CD4-positive, CD25-positive, alpha-beta regulatory T cell (primary cell): ENCODE data around the gene STH. TPM values are rescaled to one million over a fixed set of nuclear protein-coding genes. Genes with fewer than 3 reads are reported as not detected.

Experiments
- ATAC-seq, 2 donors: fragments of 150-1000 bp; cut with Tn5 transposase; one replicate each; pipeline ENCODE4 v1.10.0; 2021; ENCODE audit warnings: low read depth in 2 of 2, moderate number of reproducible peaks in 2 of 2, moderate library complexity in 1 of 2
- DNase-seq, 3 donors: peaks; one replicate each; pipeline versions ENCODE4 v3.0.0 to v3.0.0-alpha.2; 2012 to 2022; ENCODE audit warnings: mixed read lengths in 1 of 3
- H3K27ac ChIP-seq: one replicate; pipeline ENCODE4 v1.7.0; 2013; ENCODE audit warnings: mild to moderate bottlenecking, low read length; ENCODE audit not compliant: insufficient read depth, poor library complexity, severe bottlenecking
- H3K27me3 ChIP-seq: one replicate; pipeline ENCODE4 v1.7.0; 2013; ENCODE audit warnings: low read length; ENCODE audit not compliant: control insufficient read depth, insufficient read depth
- H3K36me3 ChIP-seq: one replicate; pipeline ENCODE4 v1.7.0; 2013; ENCODE audit warnings: mild to moderate bottlenecking, low read length, moderate library complexity; ENCODE audit not compliant: control insufficient read depth, insufficient read depth
- H3K4me1 ChIP-seq: 2 replicates; pipeline ENCODE4 v1.7.0; 2013; ENCODE audit warnings: mild to moderate bottlenecking, low read length; ENCODE audit not compliant: insufficient read depth, control insufficient read depth, poor library complexity, severe bottlenecking
- H3K4me3 ChIP-seq: one replicate; pipeline ENCODE4 v1.7.0; 2013; ENCODE audit warnings: low read depth, mild to moderate bottlenecking, low read length, moderate library complexity
- H3K9me3 ChIP-seq, 2 experiments: 1 replicate in 1 of 2; 2 replicates in 1 of 2; pipeline ENCODE4 v1.7.0; 2013; ENCODE audit warnings: low read length in 2 of 2, mild to moderate bottlenecking in 1 of 2, moderate library complexity in 1 of 2; ENCODE audit not compliant: control insufficient read depth in 2 of 2
- H3K27ac Mint-ChIP-seq, 3 donors: one replicate each; pipeline ENCODE4 v1.8.0; 2020 to 2022; ENCODE audit warnings: mild to moderate bottlenecking in 3 of 3, mixed read lengths in 3 of 3, moderate library complexity in 2 of 3
- H3K27me3 Mint-ChIP-seq: one replicate; pipeline ENCODE4 v1.8.0; 2022; ENCODE audit warnings: mild to moderate bottlenecking, mixed read lengths
- H3K36me3 Mint-ChIP-seq: one replicate; pipeline ENCODE4 v1.8.0; 2020; ENCODE audit warnings: mixed read lengths
- H3K4me1 Mint-ChIP-seq, 4 donors: one replicate each; pipeline ENCODE4 v1.8.0; 2020 to 2022; ENCODE audit warnings: mixed read lengths in 4 of 4, mild to moderate bottlenecking in 1 of 4
- H3K4me3 Mint-ChIP-seq, 4 donors: one replicate each; pipeline ENCODE4 v1.8.0; 2020 to 2022; ENCODE audit warnings: mild to moderate bottlenecking in 4 of 4, mixed read lengths in 4 of 4, moderate library complexity in 3 of 4
- H3K9me3 Mint-ChIP-seq, 7 donors: one replicate each; pipeline ENCODE4 v1.8.0; 2020 to 2022; ENCODE audit warnings: mixed read lengths in 7 of 7, mild to moderate bottlenecking in 3 of 7, moderate library complexity in 2 of 7
- polyA plus RNA-seq, 4 donors: library from polyadenylated mRNA; unstranded; fragments of 300-500 nt; fragmentation: Illumina TruSeq; gene quantifications; one replicate each; pipeline ENCODE4 v1.2.3, GENCODE V29; 2021
- total RNA-seq: library from RNA; stranded (reverse); gene quantifications from one replicate; pipeline ENCODE4 v1.2.3, GENCODE V29; 2022

STH gene
- total and polyA plus RNA-seq, 5 donors from 2014 or later = not detected

GRCh38 chr17:45968732-45969131 lies 30.3 kb upstream of the STH start:
- H3K4me3 ChIP-seq = no peak overlapping the region
- H3K27me3 Mint-ChIP-seq = peaks cover 23% of the 10 kb centered on the region
- no peaks in the 10 kb centered on the region for H3K36me3 ChIP-seq
- H3K4me1 ChIP-seq = no peaks in the 10 kb centered on the region
- peaks cover 0 to 6% (median 2%) of the 10 kb centered on the region in 7 donors for H3K9me3 Mint-ChIP-seq
- H3K4me1 Mint-ChIP-seq = no peaks in the 10 kb centered on the region
- ATAC-seq (no peak), DNase-seq (no peak)
- no peaks in the 10 kb centered on the region for H3K9me3 ChIP-seq
- no peak overlapping the region for H3K27ac ChIP-seq
- H3K27ac Mint-ChIP-seq = no peak overlapping the region
- no peak overlapping the region for H3K4me3 Mint-ChIP-seq
- peaks cover 6% of the 10 kb centered on the region for H3K27me3 ChIP-seq
- peaks cover 5% of the 10 kb centered on the region for H3K36me3 Mint-ChIP-seq

DNA sequence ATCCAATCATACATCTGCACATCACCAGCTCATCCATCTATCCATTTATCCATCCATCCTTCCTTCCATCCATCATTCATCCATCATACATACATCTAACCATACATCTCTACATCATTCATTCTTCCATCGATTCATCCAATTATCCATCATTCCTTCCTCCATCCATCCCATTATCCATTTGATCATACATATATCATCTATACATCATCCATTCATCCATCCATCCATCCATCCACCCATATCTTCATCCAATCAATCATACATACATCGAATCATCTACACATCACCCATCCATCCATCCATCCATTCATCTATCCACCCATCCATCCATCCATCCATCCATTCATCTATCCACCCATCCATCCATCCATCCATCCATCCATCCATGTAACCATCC lies 29.3 kb upstream of the STH start:
- no peak for DNase-seq
- H3K27me3 ChIP-seq = peaks cover 6% of the 10 kb centered on the region
- ATAC-seq = no peak
- H3K9me3 ChIP-seq = no peaks in the 10 kb centered on the region
- no peak overlapping the region for H3K27ac ChIP-seq
- no peaks in the 10 kb centered on the region for H3K36me3 ChIP-seq
- no peak overlapping the region for H3K4me3 ChIP-seq
- H3K4me1 Mint-ChIP-seq = no peaks in the 10 kb centered on the region
- peaks cover 0 to 6% (median 2%) of the 10 kb centered on the region in 7 donors for H3K9me3 Mint-ChIP-seq
- peaks cover 5% of the 10 kb centered on the region for H3K36me3 Mint-ChIP-seq
- no peak overlapping the region for H3K4me3 Mint-ChIP-seq
- peaks cover 20% of the 10 kb centered on the region for H3K27me3 Mint-ChIP-seq
- no peak overlapping the region for H3K27ac Mint-ChIP-seq
- H3K4me1 ChIP-seq = no peaks in the 10 kb centered on the region

- no peak for ATAC-seq
- H3K4me1 ChIP-seq = no peaks in the 10 kb centered on the region
- H3K9me3 ChIP-seq = no peaks in the 10 kb centered on the region
- no peak overlapping the region for H3K27ac ChIP-seq
- peaks cover 6% of the 10 kb centered on the region for H3K27me3 ChIP-seq
- H3K36me3 ChIP-seq = no peaks in the 10 kb centered on the region
- no peak overlapping the region for H3K27ac Mint-ChIP-seq
- H3K4me3 Mint-ChIP-seq = no peak overlapping the region
- no peak overlapping the region for H3K4me3 ChIP-seq
- no peak for DNase-seq
- peaks cover 5% of the 10 kb centered on the region for H3K36me3 Mint-ChIP-seq
- H3K9me3 Mint-ChIP-seq = peaks cover 0 to 6% (median 2%) of the 10 kb centered on the region in 7 donors
- H3K4me1 Mint-ChIP-seq = no peaks in the 10 kb centered on the region
- H3K27me3 Mint-ChIP-seq = peaks cover 17% of the 10 kb centered on the region
These were observed 28.4 kb upstream of the STH start for GRCh38 chr17:45970659-45971058.

DNA sequence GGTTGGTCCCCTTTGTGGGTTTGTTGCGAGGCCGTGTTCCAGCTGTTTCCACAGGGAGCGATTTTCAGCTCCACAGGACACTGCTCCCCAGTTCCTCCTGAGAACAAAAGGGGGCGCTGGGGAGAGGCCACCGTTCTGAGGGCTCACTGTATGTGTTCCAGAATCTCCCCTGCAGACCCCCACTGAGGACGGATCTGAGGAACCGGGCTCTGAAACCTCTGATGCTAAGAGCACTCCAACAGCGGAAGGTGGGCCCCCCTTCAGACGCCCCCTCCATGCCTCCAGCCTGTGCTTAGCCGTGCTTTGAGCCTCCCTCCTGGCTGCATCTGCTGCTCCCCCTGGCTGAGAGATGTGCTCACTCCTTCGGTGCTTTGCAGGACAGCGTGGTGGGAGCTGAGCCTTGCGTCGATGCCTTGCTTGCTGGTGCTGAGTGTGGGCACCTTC lies 27.3 kb upstream of the STH start:
- Histone ChIP-seq H3K4me3 (no peak overlapping the region), H3K9me3 (no peaks in the 10 kb centered on the region), H3K4me1 (no peaks in the 10 kb centered on the region), H3K27me3 (peaks cover 6% of the 10 kb centered on the region), H3K36me3 (no peaks in the 10 kb centered on the region), H3K27ac (no peak overlapping the region)
- Mint-ChIP-seq H3K4me1 (no peaks in the 10 kb centered on the region), H3K9me3 (peaks cover 0 to 6% (median 2%) of the 10 kb centered on the region in 7 donors), H3K36me3 (peaks cover 5% of the 10 kb centered on the region), H3K4me3 (no peak overlapping the region), H3K27me3 (peaks cover 11% of the 10 kb centered on the region), H3K27ac (no peak overlapping the region)
- DNase-seq (no peak), ATAC-seq (no peak)

DNA sequence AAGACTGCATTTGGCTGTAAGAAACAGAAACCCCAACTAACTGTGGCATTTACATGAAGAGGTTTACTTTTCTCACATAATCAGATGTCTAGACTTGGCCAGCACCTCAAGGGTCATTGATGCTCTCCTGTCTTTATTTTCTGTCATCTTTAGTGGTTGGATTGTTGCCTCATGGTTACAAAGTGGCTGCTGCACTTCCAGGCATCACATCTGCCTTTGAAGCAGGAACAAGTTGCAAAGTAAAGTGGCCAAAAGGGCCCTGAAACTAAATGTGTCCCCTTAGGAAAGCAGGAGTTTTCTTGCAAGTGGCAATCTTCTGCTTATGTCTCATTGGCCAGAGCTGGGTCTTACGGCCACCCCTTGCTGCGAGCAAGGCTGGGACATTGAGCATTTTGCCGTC lies 26.5 kb upstream of the STH start:
- ATAC-seq = no peak
- Mint-ChIP-seq H3K27me3 (peaks cover 7% of the 10 kb centered on the region), H3K4me3 (no peak overlapping the region), H3K36me3 (peaks cover 5% of the 10 kb centered on the region), H3K9me3 (peaks cover 0 to 6% (median 2%) of the 10 kb centered on the region in 7 donors), H3K27ac (no peak overlapping the region), H3K4me1 (no peaks in the 10 kb centered on the region)
- Histone ChIP-seq H3K9me3 (no peaks in the 10 kb centered on the region), H3K4me1 (no peaks in the 10 kb centered on the region), H3K36me3 (no peaks in the 10 kb centered on the region), H3K4me3 (no peak overlapping the region), H3K27ac (no peak overlapping the region), H3K27me3 (peaks cover 6% of the 10 kb centered on the region)
- DNase-seq = no peak

DNA sequence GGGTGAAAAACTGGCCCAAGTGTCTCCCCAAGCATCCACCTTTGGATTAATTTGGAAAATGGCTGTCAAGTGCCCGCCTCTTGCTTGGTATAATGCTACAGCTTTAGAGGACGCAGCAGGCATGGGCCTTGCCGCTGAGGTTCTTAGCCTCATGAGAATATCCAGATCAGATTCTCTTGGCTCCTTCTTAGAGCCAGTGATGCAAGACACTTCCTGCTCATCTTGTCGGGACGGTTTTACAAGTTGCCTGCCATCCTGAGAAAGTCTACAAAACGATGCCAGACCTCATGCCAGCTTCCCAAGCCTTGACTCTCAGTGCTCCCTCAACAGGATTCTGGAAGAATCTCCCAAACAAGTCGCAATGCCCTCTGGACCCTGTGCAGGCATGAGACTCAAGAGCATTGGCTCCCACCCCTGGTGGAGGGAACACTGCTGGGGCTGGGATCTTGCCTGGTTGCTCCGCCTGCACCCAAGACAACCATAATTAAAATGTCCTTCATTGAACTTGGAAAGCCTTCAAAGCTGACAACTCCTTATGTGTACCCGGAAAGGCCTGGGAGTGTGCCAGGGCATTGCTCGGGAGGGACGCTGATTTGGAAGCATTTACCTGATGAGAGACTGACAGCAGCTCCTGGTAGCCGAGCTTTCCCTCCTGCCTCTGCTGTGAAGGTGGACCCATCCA lies 25.8 kb upstream of the STH start:
- Mint-ChIP-seq H3K27ac (peak overlapping the region in 1 of 3 donors; percentile 88), H3K4me1 (no peaks in the 10 kb centered on the region), H3K36me3 (peaks cover 5% of the 10 kb centered on the region), H3K9me3 (peaks cover 0 to 6% (median 2%) of the 10 kb centered on the region in 7 donors), H3K4me3 (no peak overlapping the region), H3K27me3 (no peaks in the 10 kb centered on the region)
- DNase-seq (no peak), ATAC-seq (no peak)
- no peaks in the 10 kb centered on the region for H3K4me1 ChIP-seq
- H3K36me3 ChIP-seq = no peaks in the 10 kb centered on the region
- peaks cover 6% of the 10 kb centered on the region for H3K27me3 ChIP-seq
- H3K27ac ChIP-seq = no peak overlapping the region
- no peak overlapping the region for H3K4me3 ChIP-seq
- no peaks in the 10 kb centered on the region for H3K9me3 ChIP-seq

GRCh38 chr17:45973946-45974859 lies 24.8 kb upstream of the STH start:
- no peaks in the 10 kb centered on the region for H3K9me3 ChIP-seq
- Mint-ChIP-seq H3K4me1 (no peaks in the 10 kb centered on the region), H3K27me3 (peaks cover 3% of the 10 kb centered on the region), H3K9me3 (peaks cover 0 to 6% (median 2%) of the 10 kb centered on the region in 7 donors), H3K27ac (no peak overlapping the region), H3K36me3 (peaks cover 5% of the 10 kb centered on the region), H3K4me3 (no peak overlapping the region)
- H3K27me3 ChIP-seq = peaks cover 3% of the 10 kb centered on the region
- H3K4me3 ChIP-seq = no peak overlapping the region
- no peaks in the 10 kb centered on the region for H3K36me3 ChIP-seq
- DNase-seq (no peak), ATAC-seq (no peak)
- H3K27ac ChIP-seq = no peak overlapping the region
- H3K4me1 ChIP-seq = no peaks in the 10 kb centered on the region
